LNCAP (cell line): Measurements from ENCODE around the gene MYLK2.

Experiments used
- TF ChIP-seq, protein P1 (sequence below): fragments of 450-650 bp; IDR thresholded peaks from 2 replicates; pipeline ENCODE4 v1.5.1; 2017; ENCODE audit warnings: mild to moderate bottlenecking

Gene MYLK2

DNA sequence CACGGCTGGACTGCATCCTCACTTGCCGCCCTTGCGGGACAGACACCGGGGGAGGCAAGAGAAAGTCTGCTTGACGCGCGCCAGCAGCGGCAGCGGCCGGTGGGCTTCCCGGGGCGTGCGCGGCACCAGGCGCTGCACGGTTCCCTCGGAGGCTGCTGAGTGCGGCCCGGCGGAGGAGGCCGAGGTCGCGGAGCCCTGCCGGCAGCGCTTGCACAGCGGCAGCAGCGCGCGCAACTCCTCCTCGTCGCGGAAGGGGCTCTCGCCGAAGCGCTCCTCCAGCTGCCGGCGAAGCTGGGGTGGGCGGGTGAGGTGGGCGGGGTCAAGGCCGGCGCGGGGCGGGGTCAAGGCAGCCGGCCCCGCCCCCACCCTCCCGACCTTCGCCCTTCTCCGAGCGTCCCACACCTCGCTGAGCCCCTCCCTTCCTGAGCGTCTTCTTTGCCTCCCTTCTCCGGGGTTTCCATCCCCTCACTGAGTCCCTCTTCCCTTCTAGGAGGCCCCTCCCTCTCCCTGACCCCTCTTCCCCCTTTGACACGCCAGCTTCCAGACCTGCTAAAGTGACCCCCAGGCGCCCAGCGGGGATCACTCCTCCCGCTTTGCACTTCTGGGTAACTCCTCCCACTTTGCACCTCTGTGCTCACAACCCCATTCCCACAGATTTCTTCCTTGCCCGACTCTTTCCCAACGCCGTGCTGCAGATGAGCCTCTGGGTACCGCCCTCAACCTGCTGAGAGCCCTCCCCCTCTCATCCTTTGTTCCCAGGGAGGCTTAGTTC lies 42.4 kb downstream of the MYLK2 start:
- TF ChIP-seq, protein P1, sequence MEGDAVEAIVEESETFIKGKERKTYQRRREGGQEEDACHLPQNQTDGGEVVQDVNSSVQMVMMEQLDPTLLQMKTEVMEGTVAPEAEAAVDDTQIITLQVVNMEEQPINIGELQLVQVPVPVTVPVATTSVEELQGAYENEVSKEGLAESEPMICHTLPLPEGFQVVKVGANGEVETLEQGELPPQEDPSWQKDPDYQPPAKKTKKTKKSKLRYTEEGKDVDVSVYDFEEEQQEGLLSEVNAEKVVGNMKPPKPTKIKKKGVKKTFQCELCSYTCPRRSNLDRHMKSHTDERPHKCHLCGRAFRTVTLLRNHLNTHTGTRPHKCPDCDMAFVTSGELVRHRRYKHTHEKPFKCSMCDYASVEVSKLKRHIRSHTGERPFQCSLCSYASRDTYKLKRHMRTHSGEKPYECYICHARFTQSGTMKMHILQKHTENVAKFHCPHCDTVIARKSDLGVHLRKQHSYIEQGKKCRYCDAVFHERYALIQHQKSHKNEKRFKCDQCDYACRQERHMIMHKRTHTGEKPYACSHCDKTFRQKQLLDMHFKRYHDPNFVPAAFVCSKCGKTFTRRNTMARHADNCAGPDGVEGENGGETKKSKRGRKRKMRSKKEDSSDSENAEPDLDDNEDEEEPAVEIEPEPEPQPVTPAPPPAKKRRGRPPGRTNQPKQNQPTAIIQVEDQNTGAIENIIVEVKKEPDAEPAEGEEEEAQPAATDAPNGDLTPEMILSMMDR: no peak

DNA sequence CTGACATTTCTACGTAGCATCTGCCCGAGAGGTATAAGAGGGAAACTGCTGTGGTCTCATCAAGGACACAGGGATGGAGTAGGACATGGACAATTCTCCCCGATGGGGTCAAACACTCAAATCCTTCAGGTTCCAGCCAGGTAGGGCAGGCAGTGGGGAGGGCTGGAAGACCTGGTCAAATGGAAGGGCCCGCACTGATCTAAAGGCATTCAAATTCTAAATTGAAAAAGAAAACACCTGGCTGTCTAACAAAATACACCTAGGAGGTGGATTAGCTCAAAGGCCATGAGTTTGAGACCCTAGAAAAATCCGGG lies 43.0 kb downstream of the MYLK2 start:
- TF ChIP-seq, protein P1: no peak

DNA sequence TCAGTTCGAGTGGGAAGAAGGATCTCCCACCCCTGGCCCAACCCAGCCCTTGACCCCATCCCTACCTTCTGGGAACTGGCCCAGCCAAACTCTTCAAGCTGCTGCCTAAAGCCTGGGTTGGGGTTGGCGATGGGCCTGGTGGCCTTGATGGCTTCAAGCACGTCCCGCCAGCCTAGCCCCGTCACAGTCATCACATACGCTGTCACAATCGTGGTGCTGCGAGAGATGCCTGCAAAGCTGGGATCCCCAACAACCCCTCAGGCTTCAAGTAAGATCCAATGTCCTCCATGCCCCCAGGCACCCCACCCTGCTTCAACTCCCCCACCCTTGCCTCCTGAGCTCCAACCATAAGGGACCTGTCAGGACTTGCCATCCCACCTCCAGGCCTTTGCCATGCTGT lies 43.4 kb downstream of the MYLK2 start:
- TF ChIP-seq, protein P1: no peak

DNA sequence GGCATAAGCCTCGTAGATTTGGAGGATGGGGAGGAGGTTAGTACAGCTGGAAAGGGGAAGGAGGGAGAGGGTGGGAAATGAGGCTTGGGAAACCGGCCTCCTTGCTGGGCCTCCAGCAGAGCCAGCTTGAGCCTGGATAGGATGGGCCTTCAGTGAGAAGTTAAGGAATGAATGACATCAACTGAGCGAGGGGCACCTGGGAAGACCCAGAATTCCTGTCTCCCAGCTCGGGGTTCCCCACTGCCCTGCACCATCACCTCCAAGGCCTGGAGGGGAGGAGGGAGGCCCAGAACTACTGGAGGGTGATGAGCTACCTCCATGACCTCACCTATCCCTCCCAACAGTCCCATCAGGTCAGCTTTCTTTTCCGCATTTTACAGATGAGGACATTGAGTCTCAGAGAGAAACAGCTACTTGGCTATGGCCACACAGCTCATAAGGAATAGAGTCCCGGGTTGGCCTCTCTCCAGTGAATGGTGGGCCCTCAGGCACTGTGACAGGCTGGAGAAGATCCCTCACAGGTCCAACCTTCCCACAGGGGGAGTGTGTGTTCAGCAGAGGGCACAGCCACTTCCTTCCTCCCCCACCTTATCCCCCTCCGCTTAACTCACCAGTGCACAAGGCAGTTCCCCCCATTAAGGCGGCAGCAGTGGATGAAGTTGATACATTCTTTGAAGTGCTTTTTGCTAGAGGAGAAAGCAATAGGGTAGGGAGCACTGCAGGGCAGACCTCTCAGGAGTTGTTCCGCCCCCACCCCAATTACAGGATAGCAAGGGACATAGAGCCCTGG lies 44.3 kb downstream of the MYLK2 start:
- TF ChIP-seq, protein P1: no peak

DNA sequence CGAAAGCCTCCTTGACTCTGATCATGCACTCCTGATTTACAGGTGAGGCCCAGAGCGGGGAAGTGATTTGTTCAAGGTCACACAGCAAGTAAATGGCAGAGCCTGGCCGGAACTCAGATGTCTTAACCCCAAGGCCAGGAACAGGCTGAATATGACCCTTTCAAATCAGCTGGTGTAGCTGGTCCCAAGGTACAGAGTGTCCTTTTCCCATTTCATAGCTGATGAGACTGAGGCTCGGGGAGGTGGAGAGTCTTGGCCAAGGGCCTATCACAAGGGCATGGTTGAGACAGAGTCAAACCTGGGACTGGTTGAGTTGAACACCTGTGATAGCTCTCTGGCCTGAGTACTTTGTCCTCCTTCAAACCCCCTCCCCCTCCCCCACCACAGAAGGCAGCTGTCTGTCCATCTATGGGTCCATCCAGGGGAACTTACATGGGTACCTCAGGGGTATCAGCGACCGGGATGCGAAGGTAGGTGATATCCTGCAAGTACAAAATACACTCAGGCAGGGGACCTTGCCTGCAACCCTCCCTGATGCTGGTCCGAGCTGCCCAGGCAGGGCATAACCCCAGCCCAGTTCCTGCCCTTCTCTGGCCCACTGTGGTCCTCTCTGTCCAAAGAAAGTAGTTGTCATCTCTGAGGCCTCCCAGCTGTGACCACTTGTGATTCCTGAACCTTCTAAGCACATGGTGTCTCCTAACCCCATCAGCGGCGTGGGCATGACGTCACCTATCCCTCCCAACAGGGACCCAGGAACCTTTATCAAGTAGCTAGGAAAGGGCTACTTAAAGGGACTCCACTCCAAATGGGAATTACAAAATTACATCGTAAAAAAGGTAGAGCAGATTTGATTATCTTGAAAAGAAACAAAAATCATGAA lies 45.6 kb downstream of the MYLK2 start:
- TF ChIP-seq, protein P1: no peak

DNA sequence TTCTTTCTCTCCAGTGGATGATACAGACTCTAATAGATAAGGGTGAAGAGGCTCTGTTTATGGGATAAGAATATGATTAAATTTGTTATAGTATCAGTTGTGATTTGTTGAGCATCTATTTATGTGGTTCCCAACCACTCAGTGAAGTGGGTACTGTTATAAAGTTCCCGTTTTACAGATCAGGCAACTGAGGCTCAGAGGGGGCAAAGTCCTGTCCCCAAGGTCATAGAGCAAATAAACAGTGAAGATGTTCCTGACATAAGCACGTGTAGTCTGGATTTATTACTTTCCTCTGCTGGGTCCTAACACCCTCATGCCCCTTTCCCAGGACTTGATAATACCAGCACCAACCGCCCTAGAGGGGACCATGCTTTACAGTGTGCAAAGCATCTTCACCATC lies 47.1 kb downstream of the MYLK2 start:
- TF ChIP-seq, protein P1: no peak

DNA sequence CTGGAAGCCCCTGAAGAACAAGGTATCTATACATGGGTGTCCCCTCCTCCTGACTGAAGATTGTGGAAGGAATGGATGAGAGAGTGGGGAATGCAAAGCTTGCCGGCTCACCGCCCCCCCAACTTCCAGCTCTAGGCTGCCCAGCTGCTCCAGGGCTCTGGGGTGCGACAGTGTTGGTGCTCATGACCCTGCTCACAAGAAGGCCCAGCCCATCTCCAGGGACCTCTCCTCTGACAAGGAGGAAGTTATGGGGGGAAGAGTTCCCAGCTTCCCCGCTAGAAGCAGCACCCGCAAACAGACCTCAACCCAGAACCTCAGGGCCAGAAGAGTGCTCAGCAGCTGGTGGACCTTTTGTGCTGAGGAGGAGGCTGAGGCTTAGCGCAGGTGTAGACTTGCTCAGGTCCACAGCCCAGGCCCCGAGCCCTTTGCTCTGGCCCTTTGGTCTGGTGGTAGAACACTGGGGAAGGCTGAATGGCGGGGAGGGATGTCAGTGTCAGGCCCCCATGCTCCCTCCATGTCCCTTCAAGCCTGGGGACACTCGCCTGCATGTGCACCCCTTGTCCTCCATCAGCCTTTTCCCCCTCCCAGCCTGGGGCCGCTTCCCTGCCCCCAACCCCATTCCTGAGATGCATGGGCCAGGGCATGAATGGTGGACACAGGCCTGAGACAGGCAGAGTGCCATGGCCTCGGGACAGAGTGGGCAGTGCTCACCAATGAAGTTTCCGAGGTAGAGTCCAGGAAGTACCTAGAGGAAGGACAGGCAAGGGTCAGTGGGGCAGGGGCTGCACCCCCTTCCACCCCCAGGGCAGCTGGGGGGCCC lies 49.9 kb downstream of the MYLK2 start:
- TF ChIP-seq, protein P1: no peak
